HG02938 (cell line): ENCODE results near the gene SNAP25.

Experiments
- ATAC-seq: cut with Tn5 transposase; IDR thresholded peaks from one replicate; pipeline ENCODE4 v1.9.1; 2021; ENCODE audit warnings: mild to moderate bottlenecking, moderate library complexity; ENCODE audit not compliant: unreplicated experiment

SNAP25 gene

DNA sequence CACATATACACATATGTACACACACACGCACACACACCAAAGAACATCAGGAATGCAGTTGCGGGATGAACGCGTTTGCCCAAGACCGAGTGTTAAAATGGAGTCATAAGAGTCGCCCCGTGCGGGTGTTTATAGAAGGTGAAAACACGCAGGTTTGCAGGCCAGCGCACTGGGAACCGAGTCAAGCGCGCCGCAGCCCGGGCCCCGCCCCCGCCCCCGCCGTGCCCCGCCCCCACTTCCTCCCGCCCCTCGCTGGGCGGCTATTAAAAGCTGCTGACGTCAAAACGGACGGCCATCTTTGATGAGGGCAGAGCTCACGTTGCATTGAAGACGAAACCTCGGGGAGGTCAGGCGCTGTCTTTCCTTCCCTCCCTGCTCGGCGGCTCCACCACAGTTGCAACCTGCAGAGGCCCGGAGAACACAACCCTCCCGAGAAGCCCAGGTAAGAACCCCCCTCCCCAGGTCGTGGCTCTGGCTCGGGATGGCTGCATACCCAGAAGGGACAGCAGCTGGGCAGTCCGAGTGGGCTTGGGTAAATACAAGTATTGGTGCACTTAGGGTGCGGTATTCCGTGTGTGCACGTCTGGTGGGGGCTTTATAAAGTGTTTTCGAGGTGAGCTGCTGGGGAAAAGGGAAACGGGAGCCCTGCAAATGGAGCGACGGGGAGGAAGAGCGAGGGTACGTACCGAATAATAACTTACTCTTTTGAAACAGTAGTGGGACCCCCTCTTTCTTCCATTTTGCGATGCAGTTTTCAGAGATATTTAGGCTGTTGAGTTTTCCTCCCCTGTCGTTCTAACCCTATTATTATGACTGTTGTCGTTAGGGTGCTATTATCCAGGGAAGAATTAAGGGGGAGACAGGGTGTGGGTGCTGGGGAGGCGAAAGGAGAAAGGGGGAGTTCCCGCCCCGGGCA lies at the start of gene SNAP25:
SNAP25 (plus strand) TSS at position 295 of the 916 bp plus-strand sequence. CDS start 56,662 bp downstream, outside the sequence.
- ATAC-seq = no peak

DNA sequence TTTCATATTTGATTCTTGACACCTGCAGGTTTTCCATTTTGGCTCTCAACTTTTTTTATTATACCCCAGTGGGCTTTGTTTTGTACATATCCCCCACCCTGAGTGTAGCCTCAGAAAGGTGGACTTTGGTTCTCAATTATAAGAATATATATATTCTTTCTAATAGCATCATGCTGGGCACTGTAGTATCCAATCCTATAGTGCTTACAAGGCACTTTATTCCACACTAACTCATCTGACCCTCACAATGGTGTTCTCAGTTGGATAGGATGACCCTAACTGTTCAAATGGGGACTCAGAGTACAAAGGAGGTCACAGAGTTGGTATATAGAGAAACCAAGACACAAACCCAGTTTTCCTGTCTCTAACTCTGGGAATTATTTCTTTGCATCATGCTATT lies 48.9 kb upstream of the SNAP25 start:
- no peak for ATAC-seq

DNA sequence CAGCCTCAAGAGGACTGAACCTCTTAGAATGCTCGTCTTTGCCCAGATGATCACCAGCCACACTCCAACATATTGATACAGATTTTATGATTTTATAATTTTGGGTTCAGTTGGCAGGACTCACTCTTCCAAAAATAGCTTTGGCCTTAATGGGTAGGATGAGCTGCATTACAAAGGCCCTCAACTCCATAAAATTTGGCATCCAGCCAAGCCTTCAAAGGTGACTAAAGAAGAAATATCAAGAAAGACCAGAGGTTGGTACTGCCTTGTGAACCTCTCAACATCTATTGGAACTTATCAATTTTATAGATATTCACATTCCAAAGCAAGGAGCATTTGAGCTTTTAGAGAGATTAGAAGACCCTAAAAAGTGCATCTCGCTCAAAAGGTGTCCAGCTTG lies 48.4 kb upstream of the SNAP25 start:
- no peak for ATAC-seq

DNA sequence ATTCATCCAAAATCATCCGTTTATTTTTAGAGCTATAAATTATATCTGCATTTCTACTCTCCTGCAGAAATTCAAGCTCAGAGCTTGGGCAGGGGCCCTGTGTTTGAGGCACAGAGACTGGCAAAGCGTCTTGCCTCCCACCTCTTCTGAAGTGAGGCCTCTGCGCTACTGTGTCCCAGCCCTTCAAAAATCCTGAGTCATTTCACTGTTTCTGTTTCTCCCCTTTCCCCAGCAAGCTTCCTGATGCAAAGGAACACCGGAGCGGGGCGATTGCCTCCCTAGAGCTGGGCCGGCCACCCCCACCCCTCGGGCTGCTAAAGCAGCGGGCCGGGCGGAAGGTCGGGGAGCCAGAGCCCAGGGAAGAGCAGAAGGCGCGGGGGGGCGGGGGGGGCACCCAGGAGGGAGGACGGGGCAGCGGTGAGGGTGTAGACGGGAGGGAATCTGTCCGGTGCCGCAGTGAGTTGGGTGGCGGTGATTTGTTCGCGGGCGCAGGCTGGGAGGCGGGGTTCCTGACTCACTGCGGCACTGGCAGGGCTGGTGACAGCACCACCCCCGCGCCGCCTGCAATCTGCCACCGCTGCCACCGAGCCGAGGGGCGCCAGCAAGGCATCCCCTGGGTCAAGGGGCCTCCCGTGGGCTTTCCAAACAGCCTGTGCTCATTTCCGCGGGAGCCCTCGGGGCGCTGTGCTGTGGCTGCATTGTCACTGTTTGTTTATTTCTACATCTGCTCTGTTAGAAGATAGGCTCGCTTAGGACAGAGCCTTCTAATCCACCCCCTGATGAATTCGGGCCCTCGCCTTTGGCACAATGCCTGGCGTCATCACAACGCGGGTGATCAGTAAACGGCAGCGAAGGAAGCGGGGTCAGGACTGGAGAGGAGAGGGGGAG lies 46.5 kb upstream of the SNAP25 start:
- no peak for ATAC-seq

DNA sequence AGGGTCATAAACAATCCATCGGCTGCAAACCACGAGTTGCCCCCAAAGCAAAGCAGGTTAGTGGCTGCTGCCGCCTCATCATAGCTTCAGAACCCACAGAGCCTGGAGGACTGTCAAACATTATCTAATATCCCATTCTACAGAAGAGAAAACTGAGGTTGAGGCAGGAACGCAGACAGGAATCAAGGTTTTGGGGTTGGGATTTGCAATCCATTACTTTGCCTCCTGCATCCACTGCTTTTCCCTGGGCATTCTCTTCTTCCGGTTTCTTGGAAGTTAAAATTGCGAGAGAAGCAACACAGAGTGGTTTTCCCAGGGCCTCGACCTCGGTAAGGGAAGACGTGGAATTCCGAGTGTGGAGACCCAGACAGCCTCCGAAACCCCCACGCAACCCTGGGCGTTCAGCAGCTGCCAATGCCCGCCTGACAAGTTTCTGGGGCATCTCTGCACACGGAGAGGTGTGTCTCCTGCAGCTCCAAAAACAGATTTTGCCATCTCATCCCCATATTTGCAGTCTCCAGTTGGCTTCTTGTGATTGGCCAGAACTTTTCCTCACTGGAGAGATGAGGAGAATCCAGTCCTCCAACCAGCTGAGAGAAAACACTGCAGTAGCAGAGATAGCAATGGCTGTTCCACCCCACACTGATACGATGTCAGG lies 45.5 kb upstream of the SNAP25 start:
- no peak for ATAC-seq

DNA sequence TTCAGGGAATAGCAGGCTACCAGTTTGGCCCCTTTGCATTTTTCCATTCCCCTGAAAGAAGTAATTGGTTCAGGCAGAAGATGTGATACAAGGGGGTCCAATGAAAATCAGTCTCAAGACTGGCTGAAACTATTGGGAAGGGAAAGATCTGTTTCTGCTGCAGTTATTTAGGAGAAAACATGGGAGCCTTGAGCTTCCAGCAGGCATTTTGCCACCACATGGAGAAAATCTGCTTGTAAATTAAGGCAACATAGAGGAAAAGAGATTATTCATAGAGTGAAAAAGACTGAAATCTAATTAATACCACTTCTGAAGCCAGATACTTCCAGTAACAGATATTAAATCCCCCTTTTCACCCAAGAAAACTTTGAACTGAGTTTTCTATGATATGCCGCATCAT lies 44.2 kb upstream of the SNAP25 start:
- ATAC-seq = no peak

DNA sequence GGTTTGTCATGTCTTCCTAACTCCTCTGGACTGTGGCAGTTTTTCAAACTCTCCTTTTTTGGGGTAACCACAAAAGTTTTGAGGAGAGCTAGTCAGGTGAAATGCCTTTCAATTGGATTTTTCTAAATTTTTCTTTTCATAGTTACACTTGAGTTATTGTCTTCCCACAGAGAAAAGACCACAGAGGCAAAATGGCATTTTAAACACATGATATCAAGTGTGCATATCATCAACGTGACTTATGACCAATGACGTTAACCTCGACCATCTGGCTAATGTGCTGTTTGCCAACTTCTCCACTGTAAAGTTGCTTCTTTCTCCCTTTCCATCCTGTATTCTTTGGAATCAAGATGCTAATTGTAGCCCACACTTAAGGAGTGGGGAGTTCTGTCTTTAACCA lies 41.3 kb upstream of the SNAP25 start:
- ATAC-seq = no peak

DNA sequence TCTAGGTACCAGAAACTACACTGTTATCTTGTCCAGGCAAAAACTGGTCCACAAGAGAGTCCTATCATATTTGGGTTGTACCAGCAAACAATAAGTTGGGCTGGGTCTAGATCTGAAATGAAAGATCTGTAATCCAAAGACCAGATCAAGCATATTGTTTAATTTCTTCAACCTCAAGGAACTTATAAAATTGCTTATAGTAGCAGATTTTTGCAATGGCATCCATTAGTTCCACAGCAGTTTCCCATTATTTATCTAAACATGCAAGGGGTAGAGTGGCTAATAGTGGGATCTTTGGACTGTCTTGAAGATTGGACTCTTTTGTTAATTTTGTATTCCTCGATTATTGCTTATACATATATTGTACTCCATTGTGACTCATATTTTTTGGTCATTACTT lies 40.5 kb upstream of the SNAP25 start:
- ATAC-seq = no peak

DNA sequence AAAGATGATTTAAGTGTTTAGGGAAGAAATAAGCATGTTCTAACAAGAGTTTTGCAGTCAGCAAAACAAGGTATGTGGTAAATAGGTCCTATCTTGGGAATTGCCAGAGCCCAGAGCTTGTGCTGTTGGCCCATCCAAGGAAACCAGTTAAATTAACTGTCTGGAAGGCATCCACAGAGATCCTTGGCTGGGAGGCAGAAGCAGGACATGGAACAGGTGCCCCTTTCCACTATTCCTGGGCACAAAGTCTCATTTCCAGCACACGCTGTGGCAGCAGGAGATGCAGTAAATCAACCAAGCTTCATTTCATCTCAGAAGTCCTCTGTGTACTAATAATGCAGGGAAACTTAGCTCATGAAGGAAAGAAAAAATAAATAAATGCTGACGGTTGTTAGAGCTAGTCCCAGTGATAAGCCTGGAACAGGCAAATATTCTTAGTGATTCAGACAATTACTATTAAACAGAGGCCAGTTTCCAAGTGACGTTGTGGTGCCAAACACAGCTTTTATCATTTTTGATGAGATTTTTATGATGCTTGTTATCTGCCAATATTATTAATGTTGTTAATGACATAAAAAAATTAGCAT lies 39.8 kb upstream of the SNAP25 start:
- ATAC-seq = no peak

DNA sequence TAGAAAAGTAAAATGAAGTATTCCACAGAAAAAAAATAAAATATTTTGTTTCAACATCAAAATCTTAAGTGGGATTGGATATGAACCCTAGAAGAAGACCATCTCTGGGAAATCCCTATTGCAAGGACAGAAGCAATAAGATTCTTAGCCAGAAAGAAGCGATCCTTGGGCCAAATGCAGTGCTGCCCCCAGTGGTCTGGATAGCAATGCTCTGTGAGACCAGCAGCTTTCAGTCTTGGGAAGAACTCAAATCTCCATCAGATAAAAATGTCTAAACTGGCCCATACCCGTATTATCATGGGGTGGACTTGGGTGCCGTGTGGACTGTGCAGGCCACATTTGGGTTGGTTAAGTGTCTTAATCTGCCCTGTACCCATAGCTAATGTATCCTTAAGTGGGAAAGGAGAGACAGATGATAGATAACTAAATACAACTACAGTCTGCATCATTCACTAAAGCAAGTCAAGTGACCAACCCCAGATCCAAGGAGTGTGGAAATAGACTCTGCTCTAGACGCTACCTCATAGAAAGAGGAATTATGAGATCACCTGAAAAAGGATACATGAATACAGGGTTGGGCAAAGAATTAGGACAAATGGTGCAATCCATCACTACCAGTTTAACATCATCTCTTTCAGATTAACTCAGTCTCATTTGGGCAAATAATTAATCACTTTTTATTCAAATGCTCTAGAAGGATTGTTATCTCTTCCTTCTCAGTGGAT lies 38.9 kb upstream of the SNAP25 start:
- ATAC-seq = no peak

DNA sequence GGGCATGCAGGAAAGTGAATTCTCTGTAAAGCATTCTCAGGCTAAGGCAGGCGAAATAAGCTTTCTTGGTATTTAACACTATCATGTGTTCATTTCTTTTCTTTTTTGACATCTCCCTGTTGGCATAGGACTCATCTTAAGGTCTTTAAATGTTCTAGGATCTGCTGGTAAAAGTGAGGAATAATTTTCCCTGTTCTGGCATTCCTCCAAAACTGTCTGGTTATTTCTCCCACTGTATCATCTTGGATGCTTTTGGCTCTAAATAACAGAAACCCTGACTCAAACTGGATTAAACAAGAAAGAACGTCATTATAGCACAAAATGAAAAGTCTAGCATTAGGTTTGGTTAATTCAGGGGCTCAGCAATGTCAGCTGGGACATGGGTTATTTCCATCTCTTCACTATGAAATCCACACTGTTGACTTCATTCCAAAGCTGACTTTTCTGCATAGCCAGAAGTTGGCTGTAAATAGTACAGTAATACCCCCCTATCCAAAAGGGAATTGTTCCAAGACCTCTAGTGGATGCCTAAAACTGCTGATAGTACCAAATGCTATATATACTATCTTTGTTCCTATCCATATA lies 37.9 kb upstream of the SNAP25 start:
- no peak for ATAC-seq

DNA sequence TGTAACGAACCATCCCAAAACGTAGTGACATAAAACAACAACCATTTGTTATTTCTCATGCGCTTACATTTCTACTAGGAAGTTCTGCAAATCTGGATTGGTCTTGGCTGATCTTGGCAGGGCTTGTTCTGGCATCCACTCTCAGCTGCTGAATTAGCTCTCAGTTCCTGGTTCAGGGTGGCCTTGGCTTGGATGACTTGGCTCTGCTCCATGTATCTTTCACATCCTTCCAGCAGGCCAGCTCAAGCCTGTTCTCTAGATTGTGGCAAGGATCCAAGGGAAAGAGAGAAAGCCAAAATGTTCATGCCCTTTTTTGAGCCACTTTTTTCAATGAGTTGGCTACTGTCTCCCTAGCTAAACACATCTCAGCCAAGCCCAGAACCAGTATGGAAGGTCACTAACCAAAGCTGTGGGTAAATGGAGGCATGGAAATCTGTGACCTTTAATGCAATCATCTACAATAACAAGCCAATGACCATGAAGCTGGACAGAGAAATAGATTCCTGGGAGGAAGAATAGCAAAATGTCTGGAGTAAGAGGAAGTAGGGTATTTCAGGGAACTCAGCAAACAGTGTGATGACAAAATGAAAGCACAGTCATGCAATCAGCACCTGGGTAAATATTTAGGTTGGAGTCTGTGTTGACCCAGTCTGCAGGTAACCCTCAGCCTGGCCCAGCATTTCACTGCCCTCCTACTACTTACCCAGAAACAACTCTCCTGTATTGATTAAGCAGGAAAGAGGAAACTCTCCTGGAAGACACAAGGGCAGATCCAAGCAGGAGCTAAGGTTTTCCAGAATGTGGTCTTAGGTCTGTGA lies 32.7 kb upstream of the SNAP25 start:
- ATAC-seq = no peak

DNA sequence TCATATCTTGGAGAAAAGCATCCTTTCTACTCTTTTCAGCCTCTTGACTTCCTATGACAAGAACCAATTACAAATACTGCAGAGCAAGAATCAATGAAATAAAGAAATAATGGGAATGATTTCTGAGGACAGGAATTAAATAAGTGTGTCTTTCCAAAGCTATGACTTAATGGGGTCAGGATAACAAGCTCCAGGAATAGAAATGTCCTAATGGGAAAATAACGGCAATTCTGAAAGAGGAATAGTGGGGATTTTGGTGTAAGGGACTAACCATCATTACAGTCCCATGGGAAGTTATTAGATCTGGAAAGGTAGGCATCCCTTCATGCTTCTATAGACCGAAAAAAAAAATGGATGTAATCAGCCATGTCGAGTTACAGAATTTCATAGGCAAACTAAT lies 28.2 kb upstream of the SNAP25 start:
- no peak for ATAC-seq

DNA sequence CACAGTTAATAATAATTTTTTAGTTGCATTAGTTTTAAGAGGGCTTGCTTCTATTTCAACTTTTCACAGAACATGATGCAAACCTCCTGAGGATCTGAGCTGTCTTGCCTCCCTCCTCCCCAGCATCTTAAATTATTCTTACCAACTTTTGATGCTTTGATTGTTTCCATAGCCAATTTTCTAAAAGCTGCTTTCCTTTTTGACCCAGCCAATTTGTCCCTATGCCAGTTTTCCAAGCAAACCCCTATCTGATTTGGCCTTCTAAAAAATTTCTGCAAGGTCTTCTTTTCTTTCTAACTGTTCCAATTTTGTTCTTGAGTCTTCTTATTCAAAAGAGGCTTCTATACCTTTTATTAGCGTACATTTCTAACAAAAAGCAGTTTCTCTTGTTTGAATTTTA lies 26.5 kb upstream of the SNAP25 start:
- ATAC-seq = no peak

DNA sequence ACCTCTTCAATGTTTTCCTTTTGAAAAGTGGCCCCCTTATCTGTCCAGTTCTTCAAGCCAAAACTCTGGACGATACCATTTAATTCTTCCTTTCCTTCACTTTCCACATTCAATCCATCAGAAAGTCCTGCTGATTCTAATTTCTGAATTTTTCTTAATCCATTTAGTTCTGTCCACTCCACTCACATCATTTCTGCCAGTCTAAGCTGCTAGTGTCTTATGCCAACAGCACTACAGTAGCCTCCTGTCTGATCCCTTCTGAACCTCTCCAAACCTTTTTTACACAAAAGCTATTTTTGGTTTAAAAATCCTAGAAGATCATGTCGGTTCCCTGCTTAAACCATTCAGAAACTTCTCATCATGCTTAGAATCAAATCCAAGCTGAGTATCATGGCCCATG lies 24.5 kb upstream of the SNAP25 start:
- ATAC-seq = no peak

DNA sequence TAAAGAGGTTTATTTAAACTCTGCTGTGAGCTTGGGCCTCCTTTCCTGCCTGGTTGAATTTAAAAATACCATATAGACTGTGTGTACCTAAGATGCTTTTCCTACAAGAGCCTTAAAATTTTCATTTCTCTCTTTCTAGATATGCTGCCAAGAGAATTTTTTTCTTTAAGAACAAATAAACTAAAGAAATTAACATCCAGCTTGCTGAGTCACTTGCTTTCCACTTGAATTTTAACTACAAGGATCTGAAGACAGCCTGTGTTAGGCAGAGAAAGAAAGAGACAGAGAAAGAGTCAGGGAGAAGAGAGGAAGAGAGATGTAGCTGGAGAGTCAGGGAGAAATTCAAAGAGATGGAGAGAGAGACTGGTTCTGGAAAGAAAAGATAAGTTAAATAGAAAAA lies 18.3 kb upstream of the SNAP25 start:
- ATAC-seq = no peak

DNA sequence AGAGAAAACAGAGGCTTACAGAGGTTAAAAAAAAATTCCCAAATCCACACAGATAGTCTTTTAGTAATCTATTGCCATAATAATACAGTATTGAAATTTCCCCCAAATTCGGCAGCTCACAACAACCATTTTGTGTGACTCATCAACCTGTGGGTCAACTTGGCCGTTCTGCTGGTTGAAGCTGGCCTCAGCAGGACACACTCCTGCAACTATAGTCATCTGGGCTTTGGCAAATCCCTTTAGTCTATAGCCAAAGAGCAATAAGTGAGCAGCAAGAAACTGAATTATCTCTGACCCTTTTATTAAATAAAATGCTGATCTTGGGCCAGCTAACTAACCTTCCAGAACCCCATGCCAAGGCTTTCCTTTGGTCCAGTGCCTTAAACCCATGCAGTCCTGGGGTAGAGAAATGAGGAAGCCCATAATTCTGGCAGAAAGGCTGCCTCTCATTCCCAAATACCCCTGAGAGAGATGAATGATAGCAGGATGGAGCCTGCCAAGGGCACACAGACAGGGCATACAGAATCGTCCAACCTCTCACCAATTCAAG lies 17.2 kb upstream of the SNAP25 start:
- ATAC-seq = no peak

DNA sequence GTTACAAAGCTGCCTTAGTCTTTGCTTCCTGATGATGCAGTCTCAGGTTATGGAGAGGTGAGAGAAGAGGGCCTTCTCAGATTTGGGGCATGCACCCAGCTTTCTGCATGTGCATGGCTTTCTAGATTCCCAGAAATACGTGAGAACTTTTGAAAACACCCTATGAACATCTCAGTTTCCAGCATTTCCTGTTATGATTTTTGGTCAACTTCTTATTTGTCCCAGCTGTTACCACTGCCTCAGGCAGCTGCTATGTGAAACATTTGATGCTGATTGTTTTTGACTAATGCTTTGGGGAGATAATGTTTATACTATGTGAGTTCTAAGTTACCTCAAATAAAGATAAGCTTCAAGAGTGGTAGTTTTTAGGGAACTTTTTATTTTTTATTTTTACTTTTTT lies 9.5 kb upstream of the SNAP25 start:
- no peak for ATAC-seq

DNA sequence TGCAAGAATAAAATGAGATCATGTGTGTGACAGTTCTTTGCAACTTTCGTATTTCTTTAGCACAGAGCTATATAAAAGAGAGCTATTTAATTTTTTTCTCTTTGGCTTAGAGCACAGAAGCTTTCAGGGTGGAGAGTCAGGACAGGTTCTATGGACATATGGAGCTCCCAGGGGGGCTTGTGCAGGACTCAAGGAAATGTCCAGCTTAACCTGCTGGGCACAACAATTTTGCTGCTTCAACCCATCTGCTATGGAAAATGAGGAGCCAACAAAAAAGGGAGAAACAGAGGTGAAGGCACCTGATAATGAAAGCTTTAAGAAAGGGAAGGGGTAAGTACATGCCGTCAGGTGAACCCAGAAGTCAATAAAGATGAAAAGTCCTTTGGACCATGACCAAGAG lies 5.1 kb upstream of the SNAP25 start:
- ATAC-seq = no peak
